GM12874 (cell line): ENCODE data around the gene DGLUCY.

Experiments used
- CTCF ChIP-seq: IDR thresholded peaks from 2 replicates; pipeline ENCODE4 v1.5.1; 2011; ENCODE audit warnings: low read depth, mild to moderate bottlenecking, control low read depth, low read length, moderate library complexity; ENCODE audit not compliant: insufficient read depth

Gene DGLUCY

GRCh38 chr14:91238661-91239060 is 124.8 kb downstream of the DGLUCY start:
- TF ChIP-seq CTCF: no peak

- no peak for TF ChIP-seq CTCF
Observed at GRCh38 chr14:91241863-91242262, 128.0 kb downstream of the DGLUCY start.

GRCh38 chr14:91242635-91243034 is 128.8 kb downstream of the DGLUCY start:
- TF ChIP-seq CTCF: no peak

GRCh38 chr14:91243074-91243471 is 129.2 kb downstream of the DGLUCY start:
- TF ChIP-seq CTCF: no peak

- no peak for TF ChIP-seq CTCF
Observed at GRCh38 chr14:91244501-91244901, 130.6 kb downstream of the DGLUCY start, which contains the start of gene GPR68. GPR68 (minus strand) TSS chr14:91244704; CDS start chr14:91235050, 9,654 bp downstream.

GRCh38 chr14:91245029-91245428 is 131.2 kb downstream of the DGLUCY start:
- TF ChIP-seq CTCF: no peak

GRCh38 chr14:91246051-91246852 is 132.4 kb downstream of the DGLUCY start:
- no peak for TF ChIP-seq CTCF
